Fibroblast of lung (primary cell): ENCODE measurements around the gene ZSCAN30. TPM values are rescaled to one million over a fixed set of nuclear protein-coding genes. Genes with fewer than 3 reads are reported as not detected.
"Not testable (repeated sequence)": the region's sequence is repeated elsewhere in the genome, so short reads cannot be mapped to it uniquely, and the experiment has no call there.

ENCODE experiments used
- DNase-seq, 2 donors: peaks; one replicate each; pipeline versions ENCODE4 v3.0.0 to v3.0.0-alpha.2; 2010; ENCODE audit warnings: low read depth in 2 of 2
- H2AFZ ChIP-seq: 2 replicates; pipeline ENCODE4 v1.5.1; 2012; ENCODE audit warnings: low read length, control low read depth, inconsistent platforms
- H3K27ac ChIP-seq: 2 replicates; pipeline ENCODE4 v1.5.1; 2011; ENCODE audit warnings: low read length, control low read depth; ENCODE audit not compliant: insufficient read depth
- H3K27me3 ChIP-seq: 2 replicates; pipeline ENCODE4 v1.5.1; 2011; ENCODE audit warnings: mild to moderate bottlenecking, low read length; ENCODE audit not compliant: control insufficient read depth, insufficient read depth
- H3K36me3 ChIP-seq: 2 replicates; pipeline ENCODE4 v1.5.1; 2011; ENCODE audit warnings: low read length; ENCODE audit not compliant: control insufficient read depth, insufficient read depth
- H3K4me1 ChIP-seq: 2 replicates; pipeline ENCODE4 v1.5.1; 2011; ENCODE audit warnings: low read length; ENCODE audit not compliant: control insufficient read depth, insufficient read depth; ENCODE audit errors: extremely low read depth
- H3K4me2 ChIP-seq: 2 replicates; pipeline ENCODE4 v1.5.1; 2011; ENCODE audit warnings: low read length, control low read depth; ENCODE audit not compliant: insufficient read depth; ENCODE audit errors: extremely low read depth
- H3K4me3 ChIP-seq, 4 experiments: fragments of 200-600 bp in 1 of 4; sonication (generic) in 1 of 4; replicated peaks in 1 of 4; 2 replicates each; pipeline ENCODE4 v1.5.1; 2011 to 2016; ENCODE audit warnings: low read length in 4 of 4, low read depth in 3 of 4, mild to moderate bottlenecking in 3 of 4, control low read depth in 2 of 4, inconsistent platforms in 1 of 4, mixed read lengths in 1 of 4; ENCODE audit not compliant: insufficient read depth in 1 of 4; ENCODE audit errors: control extremely low read depth in 1 of 4
- H3K79me2 ChIP-seq: 2 replicates; pipeline ENCODE4 v1.5.1; 2012; ENCODE audit warnings: mild to moderate bottlenecking, low read length, inconsistent platforms; ENCODE audit not compliant: control insufficient read depth, insufficient read depth
- H3K9ac ChIP-seq: 2 replicates; pipeline ENCODE4 v1.5.1; 2011; ENCODE audit warnings: mild to moderate bottlenecking, low read length, control low read depth; ENCODE audit not compliant: insufficient read depth
- H3K9me3 ChIP-seq: 2 replicates; pipeline ENCODE4 v1.5.1; 2012; ENCODE audit warnings: low read depth, low read length; ENCODE audit not compliant: control insufficient read depth, insufficient read depth
- H4K20me1 ChIP-seq: 2 replicates; pipeline ENCODE4 v1.5.1; 2011; ENCODE audit warnings: low read length; ENCODE audit not compliant: control insufficient read depth, insufficient read depth; ENCODE audit errors: extremely low read depth
- CTCF ChIP-seq, 2 donors: IDR thresholded peaks in 1 of 2; conservative IDR thresholded peaks in 1 of 2; 1 replicate in 1 of 2; 2 replicates in 1 of 2; pipeline ENCODE4 v1.5.1; 2011 to 2012; ENCODE audit warnings: low read length in 2 of 2, control low read depth in 1 of 2, inconsistent platforms in 1 of 2, low read depth in 1 of 2, mild to moderate bottlenecking in 1 of 2
- EZH2 ChIP-seq: IDR thresholded peaks from 2 replicates; pipeline ENCODE4 v1.5.1; 2012; ENCODE audit warnings: low read length, control low read depth, mild to moderate bottlenecking; ENCODE audit errors: missing control alignments
- polyA plus RNA-seq, 2 donors: library from polyadenylated mRNA; depleted of rRNA in 1 of 2; stranded (reverse) in 1 of 2; unstranded in 1 of 2; fragments of >200 nt; gene quantifications; 2 replicates each; pipeline ENCODE4 v1.2.1, GENCODE V29; 2011 to 2012; ENCODE audit warnings: missing spikeins in 1 of 2
- total RNA-seq: library from RNA; depleted of rRNA; stranded (reverse); fragments of >200 nt; gene quantifications from 2 replicates; pipeline ENCODE4 v1.2.1, GENCODE V29; 2014

Gene ZSCAN30
- total and polyA plus RNA-seq, 2 donors (not counting 1 experiment from before 2014, with no cell fraction given), result 12.9 to 29.2 TPM

- H3K4me3 ChIP-seq, result no peak overlapping the region
- no peaks in the 10 kb centered on the region for H4K20me1 ChIP-seq
- H3K4me1 ChIP-seq, result no peaks in the 10 kb centered on the region
- H3K27ac ChIP-seq, result no peak overlapping the region
- no peaks in the 10 kb centered on the region for H3K27me3 ChIP-seq
- H3K79me2 ChIP-seq, result no peaks in the 10 kb centered on the region
- DNase-seq, result no peak
- H3K9me3 ChIP-seq, result no peaks in the 10 kb centered on the region
- H3K36me3 ChIP-seq, result no peaks in the 10 kb centered on the region
- no peak overlapping the region for H3K4me2 ChIP-seq
- TF ChIP-seq EZH2 (no peak), CTCF (conservative IDR thresholded peaks at IDR 0.05 in 1 of 2, IDR thresholded peaks at IDR 0.05 in 1 of 2; ENCODE audit: low read depth in 1 of 2, low read length in 2 of 2) (no peak)
- H3K9ac ChIP-seq, result no peak overlapping the region
- no peak overlapping the region for H2AFZ ChIP-seq
Measured at GRCh38 chr18:35223797-35224196, 66.2 kb downstream of the ZSCAN30 start.

GRCh38 chr18:35220424-35220823 lies 69.6 kb downstream of the ZSCAN30 start:
- Histone ChIP-seq H3K79me2 (no peaks in the 10 kb centered on the region), H3K4me3 (no peak overlapping the region), H3K4me1 (no peaks in the 10 kb centered on the region), H2AFZ (no peak overlapping the region), H4K20me1 (no peaks in the 10 kb centered on the region), H3K36me3 (no peaks in the 10 kb centered on the region), H3K9me3 (no peaks in the 10 kb centered on the region), H3K4me2 (no peak overlapping the region), H3K27me3 (no peaks in the 10 kb centered on the region), H3K27ac (no peak overlapping the region), H3K9ac (no peak overlapping the region)
- no peak for DNase-seq
- TF ChIP-seq CTCF (conservative IDR thresholded peaks at IDR 0.05 in 1 of 2, IDR thresholded peaks at IDR 0.05 in 1 of 2; ENCODE audit: low read depth in 1 of 2, low read length in 2 of 2) (no peak), EZH2 (no peak)

GRCh38 chr18:35219331-35219730 lies 70.7 kb downstream of the ZSCAN30 start:
- H3K4me1 ChIP-seq, H3K27ac ChIP-seq, H3K4me2 ChIP-seq, H3K36me3 ChIP-seq, H4K20me1 ChIP-seq, H3K9ac ChIP-seq, H3K9me3 ChIP-seq, H3K27me3 ChIP-seq, H2AFZ ChIP-seq, H3K4me3 ChIP-seq, H3K79me2 ChIP-seq: not testable (repeated sequence)
- peak in 1 of 2 donors; percentile 66 for DNase-seq

GRCh38 chr18:35216611-35217010 lies 73.4 kb downstream of the ZSCAN30 start:
- not testable (repeated sequence) for H3K79me2 ChIP-seq, H3K4me3 ChIP-seq, H4K20me1 ChIP-seq, H3K27me3 ChIP-seq, DNase-seq, H3K4me1 ChIP-seq, H3K27ac ChIP-seq, H3K9me3 ChIP-seq, H2AFZ ChIP-seq, H3K4me2 ChIP-seq, H3K36me3 ChIP-seq, H3K9ac ChIP-seq
